Sigmoid colon (tissue), 7 donors: ENCODE results near the gene CSTB. TPM values are rescaled to one million over a fixed set of nuclear protein-coding genes. Genes with fewer than 3 reads are reported as not detected.

ENCODE experiments used
- DNase-seq: peaks from one replicate; pipeline ENCODE4 v3.0.0-alpha.2; 2019
- H3K27ac ChIP-seq, 4 donors: fragments of 200-600 bp; sonication (generic); one replicate each; pipeline ENCODE4 v1.5.1; 2016 to 2019; ENCODE audit warnings: mild to moderate bottlenecking in 1 of 4
- H3K27me3 ChIP-seq, 3 donors: fragments of 200-600 bp; sonication (generic); one replicate each; pipeline ENCODE4 v1.5.1; 2019; ENCODE audit warnings: mild to moderate bottlenecking in 1 of 3
- H3K36me3 ChIP-seq, 4 donors: fragments of 200-600 bp; sonication (generic); one replicate each; pipeline ENCODE4 v1.5.1; 2016 to 2019
- H3K4me1 ChIP-seq, 4 donors: fragments of 200-600 bp; sonication (generic); one replicate each; pipeline ENCODE4 v1.5.1; 2017 to 2019
- H3K4me3 ChIP-seq, 4 donors: fragments of 200-600 bp; sonication (generic); one replicate each; pipeline ENCODE4 v1.5.1; 2017 to 2019; ENCODE audit warnings: mild to moderate bottlenecking in 2 of 4, moderate library complexity in 1 of 4
- H3K9me3 ChIP-seq, 4 donors: fragments of 200-600 bp in 3 of 4; sonication (generic) in 3 of 4; one replicate each; pipeline versions ENCODE4 v1.5.1 to v1.6.1; 2013 to 2019
- EP300 ChIP-seq, 4 donors: sonication (generic); formaldehyde crosslinking; IDR thresholded peaks; one replicate each; pipeline ENCODE4 v1.6.1; 2017; ENCODE audit warnings: antibody characterized with exemption in 4 of 4
- POLR2A ChIP-seq, 2 donors: fragments of 450-650 bp; IDR thresholded peaks; one replicate each; pipeline ENCODE4 v1.6.1; 2016; ENCODE audit warnings: antibody characterized with exemption in 2 of 2, mild to moderate bottlenecking in 2 of 2, moderate library complexity in 2 of 2
- POLR2AphosphoS5 ChIP-seq, 4 donors: sonication (generic); formaldehyde crosslinking; IDR thresholded peaks; one replicate each; pipeline ENCODE4 v1.6.1; 2017; ENCODE audit warnings: antibody characterized with exemption in 4 of 4
- WGBS, 2 donors: extraction: QIAGEN DNeasy Blood & Tissue Kit; methylation state at CpG; one replicate each; pipeline ENCODE4 v1.1.7; 2013; 5-methylcytosine and 5-hydroxymethylcytosine counted together
- intact Hi-C: fragments of 100-400 bp; cut with DNase I; formaldehyde crosslinking; loops from one replicate; pipeline ENCODE4 v1.15.1; 2023
- polyA plus RNA-seq, 3 donors: library from polyadenylated mRNA; stranded (reverse); fragments of 200-250 nt; gene quantifications; one replicate each; pipeline ENCODE4 v1.2.3, GENCODE V29; 2013
- total RNA-seq, 4 donors: library from RNA; depleted of rRNA; stranded (reverse); fragments of >200 nt; gene quantifications; one replicate each; pipeline ENCODE4 v1.1.0, GENCODE V29; 2016
- TF ChIP-seq, protein P1 (sequence below), 4 experiments: fragments of 450-650 bp in 3 of 4; fragments of 200-600 bp in 1 of 4; IDR thresholded peaks; one replicate each; pipeline ENCODE4 v1.5.1; 2016 to 2019; ENCODE audit warnings: antibody characterized with exemption in 4 of 4, mild to moderate bottlenecking in 3 of 4, moderate library complexity in 2 of 4
- donor health status: healthy with polysubstance abuse.
- donor health status: Bipolar disorder and iron deficiency.
- donor health status: healthy.

Gene CSTB
- total and polyA plus RNA-seq, 7 donors, result 7.1 to 167 (median 9.7) TPM

- Histone ChIP-seq H3K27me3 (no peaks in the 10 kb centered on the region), H3K36me3 (peaks cover 19 to 69% (median 48%) of the 10 kb centered on the region in 4 donors), H3K4me1 (no peaks in the 10 kb centered on the region), H3K27ac (no peak overlapping the region), H3K4me3 (no peak overlapping the region), H3K9me3 (no peaks in the 10 kb centered on the region)
- 92 to 94% methylated on average over 14 of the region's 14 CpGs for WGBS, 2 donors
- DNase-seq, result no peak
- TF ChIP-seq EP300 (IDR thresholded peaks at IDR 0.05), result no peak
- TF ChIP-seq, protein P1, sequence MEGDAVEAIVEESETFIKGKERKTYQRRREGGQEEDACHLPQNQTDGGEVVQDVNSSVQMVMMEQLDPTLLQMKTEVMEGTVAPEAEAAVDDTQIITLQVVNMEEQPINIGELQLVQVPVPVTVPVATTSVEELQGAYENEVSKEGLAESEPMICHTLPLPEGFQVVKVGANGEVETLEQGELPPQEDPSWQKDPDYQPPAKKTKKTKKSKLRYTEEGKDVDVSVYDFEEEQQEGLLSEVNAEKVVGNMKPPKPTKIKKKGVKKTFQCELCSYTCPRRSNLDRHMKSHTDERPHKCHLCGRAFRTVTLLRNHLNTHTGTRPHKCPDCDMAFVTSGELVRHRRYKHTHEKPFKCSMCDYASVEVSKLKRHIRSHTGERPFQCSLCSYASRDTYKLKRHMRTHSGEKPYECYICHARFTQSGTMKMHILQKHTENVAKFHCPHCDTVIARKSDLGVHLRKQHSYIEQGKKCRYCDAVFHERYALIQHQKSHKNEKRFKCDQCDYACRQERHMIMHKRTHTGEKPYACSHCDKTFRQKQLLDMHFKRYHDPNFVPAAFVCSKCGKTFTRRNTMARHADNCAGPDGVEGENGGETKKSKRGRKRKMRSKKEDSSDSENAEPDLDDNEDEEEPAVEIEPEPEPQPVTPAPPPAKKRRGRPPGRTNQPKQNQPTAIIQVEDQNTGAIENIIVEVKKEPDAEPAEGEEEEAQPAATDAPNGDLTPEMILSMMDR (IDR thresholded peaks at IDR 0.05), result no peak
- no peak for TF ChIP-seq POLR2AphosphoS5 (IDR thresholded peaks at IDR 0.05)
- TF ChIP-seq POLR2A (IDR thresholded peaks at IDR 0.05), result no peak
- intact Hi-C loops, result no loop called here
Observed at GRCh38 chr21:43802713-43803313, 26.7 kb upstream of the CSTB start.

DNA sequence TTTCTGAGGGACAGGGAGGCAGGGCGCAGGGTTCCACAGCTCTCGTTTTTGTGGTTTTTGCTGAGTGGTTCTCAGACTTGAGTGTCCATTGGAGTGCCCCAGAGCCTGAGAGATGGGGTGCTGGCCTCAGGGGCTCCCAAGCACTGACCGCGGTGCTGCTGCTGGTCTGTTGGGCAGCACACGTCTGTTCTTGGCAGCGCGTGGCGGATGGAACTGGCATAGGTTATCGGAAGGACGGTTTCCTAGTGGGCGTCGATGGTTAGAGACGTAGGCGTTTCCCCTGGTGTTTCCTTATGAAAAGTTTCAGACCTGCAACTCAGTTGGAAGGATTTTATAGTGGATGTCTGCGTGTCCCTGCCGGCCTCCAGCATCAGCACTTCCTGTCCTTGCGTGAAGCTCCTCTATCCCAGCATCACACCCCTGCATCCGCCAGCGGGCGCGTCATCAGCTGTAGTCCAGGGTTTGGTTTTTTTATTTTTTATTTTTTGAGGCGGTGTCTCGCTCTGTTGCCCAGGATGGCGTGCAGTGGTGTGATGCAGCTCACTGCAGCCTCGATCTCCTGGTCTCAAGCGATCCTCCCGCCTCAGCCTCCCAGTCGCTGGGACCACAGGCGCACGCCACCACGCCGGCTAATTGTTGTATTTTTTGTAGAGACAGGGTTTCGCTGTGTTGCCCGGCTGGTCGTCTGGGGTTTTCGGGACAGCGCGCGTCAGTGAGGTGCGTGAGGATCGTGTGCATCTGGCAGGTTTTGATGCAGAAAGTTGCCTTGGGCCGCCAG, 25.1 kb upstream of the CSTB start:
- no peak for DNase-seq
- no peak for TF ChIP-seq POLR2AphosphoS5 (IDR thresholded peaks at IDR 0.05)
- TF ChIP-seq POLR2A (IDR thresholded peaks at IDR 0.05), result no peak
- no peak for TF ChIP-seq EP300 (IDR thresholded peaks at IDR 0.05)
- TF ChIP-seq, protein P1 (IDR thresholded peaks at IDR 0.05), result no peak
- H3K4me3 ChIP-seq, result no peak overlapping the region
- no peaks in the 10 kb centered on the region for H3K4me1 ChIP-seq
- no peaks in the 10 kb centered on the region for H3K27me3 ChIP-seq
- H3K9me3 ChIP-seq, result no peaks in the 10 kb centered on the region
- 95 to 96% methylated on average over 42 of the region's 42 CpGs for WGBS, 2 donors
- no peak overlapping the region for H3K27ac ChIP-seq
- peaks cover 31 to 85% (median 64%) of the 10 kb centered on the region in 4 donors for H3K36me3 ChIP-seq
- intact Hi-C loops, result no loop called here

- TF ChIP-seq, protein P1 (IDR thresholded peaks at IDR 0.05), result no peak
- TF ChIP-seq POLR2A (IDR thresholded peaks at IDR 0.05), result no peak
- TF ChIP-seq POLR2AphosphoS5 (IDR thresholded peaks at IDR 0.05), result no peak
- no peak for TF ChIP-seq EP300 (IDR thresholded peaks at IDR 0.05)
- WGBS, 2 donors, result 94 to 95% methylated on average over 14 of the region's 14 CpGs
- intact Hi-C loops, result no loop called here
Observed at GRCh38 chr21:43800566-43800965, 24.5 kb upstream of the CSTB start.

DNA sequence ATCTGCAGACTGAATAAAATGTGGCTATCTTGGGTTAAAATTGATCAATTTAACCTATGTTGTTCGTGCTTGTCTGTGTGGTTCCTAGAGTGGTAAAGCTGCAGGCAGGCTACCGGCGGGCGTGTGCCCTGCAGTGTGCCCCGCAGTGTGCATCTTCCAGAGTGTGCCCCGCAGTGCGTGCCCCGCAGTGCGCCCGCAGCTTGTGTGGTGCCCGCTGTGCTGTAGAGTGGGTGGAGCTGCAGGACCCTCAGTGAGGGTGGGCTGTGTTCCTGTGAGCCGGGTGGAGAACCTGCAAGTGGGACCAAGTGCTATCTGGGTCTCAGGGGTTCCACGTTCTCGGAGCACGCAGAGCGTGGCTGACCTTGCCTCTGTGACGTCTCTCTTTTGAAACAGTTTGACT, 24.0 kb upstream of the CSTB start:
- no peak overlapping the region for H3K4me3 ChIP-seq
- H3K27me3 ChIP-seq, result no peaks in the 10 kb centered on the region
- H3K27ac ChIP-seq, result no peak overlapping the region
- intact Hi-C loops, result no loop called here
- 96 to 97% methylated on average over 17 of the region's 17 CpGs for WGBS, 2 donors
- no peak for TF ChIP-seq EP300 (IDR thresholded peaks at IDR 0.05)
- TF ChIP-seq POLR2AphosphoS5 (IDR thresholded peaks at IDR 0.05), result no peak
- peaks cover 31 to 96% (median 69%) of the 10 kb centered on the region in 4 donors for H3K36me3 ChIP-seq
- no peaks in the 10 kb centered on the region for H3K4me1 ChIP-seq
- H3K9me3 ChIP-seq, result no peaks in the 10 kb centered on the region
- no peak for DNase-seq

More at GRCh38 chr21:43800566-43800965, 24.5 kb upstream of the CSTB start:
- Histone ChIP-seq H3K27me3 (no peaks in the 10 kb centered on the region), H3K36me3 (peaks cover 31 to 91% (median 67%) of the 10 kb centered on the region in 4 donors), H3K4me3 (no peak overlapping the region), H3K9me3 (no peaks in the 10 kb centered on the region), H3K4me1 (no peaks in the 10 kb centered on the region), H3K27ac (no peak overlapping the region)
- no peak for DNase-seq

DNA sequence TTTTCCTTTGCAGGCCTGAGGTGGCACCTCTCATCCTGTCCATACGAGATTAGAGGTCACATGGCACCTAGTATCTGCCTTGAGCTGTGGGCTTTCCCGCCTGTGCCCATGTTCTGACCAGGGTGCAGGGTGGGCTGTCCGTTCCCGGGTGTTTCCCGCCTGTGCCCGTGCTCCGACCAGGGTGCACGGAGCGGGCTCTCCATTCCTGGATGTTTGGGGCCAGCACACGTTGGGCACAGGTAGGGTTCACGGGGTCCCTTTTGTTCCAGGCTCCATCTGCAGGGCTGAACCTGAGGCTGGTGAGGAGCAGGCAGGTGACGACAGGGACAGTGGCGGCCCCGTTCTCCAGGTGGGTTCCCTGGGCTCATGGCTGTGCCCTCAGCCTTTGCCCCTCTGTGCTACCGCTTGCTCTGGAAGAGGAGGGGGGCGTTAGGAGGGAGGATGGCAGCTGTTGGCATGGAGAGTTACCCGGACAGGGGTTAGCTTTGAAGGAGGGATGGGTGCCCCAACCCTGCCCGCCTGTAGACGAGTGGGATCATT, 23.3 kb upstream of the CSTB start:
- no peak overlapping the region for H3K27ac ChIP-seq
- 94% methylated on average over 19 of the region's 19 CpGs for WGBS, 2 donors
- intact Hi-C loops, result no loop called here
- H3K36me3 ChIP-seq, result peaks cover 32 to 100% (median 72%) of the 10 kb centered on the region in 4 donors
- TF ChIP-seq, protein P1 (IDR thresholded peaks at IDR 0.05), result no peak
- TF ChIP-seq POLR2A (IDR thresholded peaks at IDR 0.05) (no peak), EP300 (IDR thresholded peaks at IDR 0.05) (no peak), POLR2AphosphoS5 (IDR thresholded peaks at IDR 0.05) (no peak)
- no peak overlapping the region for H3K4me3 ChIP-seq
- no peaks in the 10 kb centered on the region for H3K9me3 ChIP-seq
- no peaks in the 10 kb centered on the region for H3K27me3 ChIP-seq
- no peaks in the 10 kb centered on the region for H3K4me1 ChIP-seq
- DNase-seq, result no peak
